ENCODE data around the gene SYT14.
"Not testable (repeated sequence)": the region's sequence is repeated elsewhere in the genome, so short reads cannot be mapped to it uniquely, and the experiment has no call there.

SYT14 gene

DNA sequence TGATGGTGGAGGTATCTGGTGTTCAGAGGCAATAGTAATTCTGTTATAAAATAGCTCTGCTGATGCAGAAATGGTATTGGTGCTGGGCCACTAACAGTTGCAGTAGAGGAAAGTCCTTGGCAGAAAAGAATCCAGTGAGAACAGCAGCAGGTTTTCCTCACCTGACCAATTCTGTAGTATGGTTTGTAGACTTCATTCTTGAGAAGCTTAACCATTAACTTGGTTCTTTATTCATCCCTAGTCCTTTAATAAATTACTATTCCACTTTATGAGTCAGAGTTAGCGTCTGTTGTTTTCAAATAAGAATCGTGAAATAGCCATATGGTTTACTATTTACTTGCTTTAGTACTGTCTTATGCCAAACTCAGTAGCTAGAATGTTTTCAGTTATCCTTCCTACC lies 166.1 kb downstream of the SYT14 start:
- H3K9me3 ChIP-seq (ENCODE audit: control insufficient read depth, low read length) = no peaks in the 10 kb centered on the region
- H3K27ac ChIP-seq (ENCODE audit: low read depth, low read length, severe bottlenecking) = no peak overlapping the region
- no peaks in the 10 kb centered on the region for H3K4me1 ChIP-seq (ENCODE audit: control insufficient read depth, insufficient read depth, low read length, poor library complexity, severe bottlenecking)
- WGBS, 2 experiments (ENCODE audit: insufficient coverage in 2 of 2) = 100% methylated on average over 2 of the region's 2 CpGs; no CpG with 5 or more reads in 1 of the 2 experiments
- H3K36me3 ChIP-seq (ENCODE audit: control insufficient read depth, insufficient read depth, low read length) = no peaks in the 10 kb centered on the region
- H3K4me3 ChIP-seq (ENCODE audit: extremely low read depth, insufficient read depth, low read length, poor library complexity, severe bottlenecking) = no peak overlapping the region

DNA sequence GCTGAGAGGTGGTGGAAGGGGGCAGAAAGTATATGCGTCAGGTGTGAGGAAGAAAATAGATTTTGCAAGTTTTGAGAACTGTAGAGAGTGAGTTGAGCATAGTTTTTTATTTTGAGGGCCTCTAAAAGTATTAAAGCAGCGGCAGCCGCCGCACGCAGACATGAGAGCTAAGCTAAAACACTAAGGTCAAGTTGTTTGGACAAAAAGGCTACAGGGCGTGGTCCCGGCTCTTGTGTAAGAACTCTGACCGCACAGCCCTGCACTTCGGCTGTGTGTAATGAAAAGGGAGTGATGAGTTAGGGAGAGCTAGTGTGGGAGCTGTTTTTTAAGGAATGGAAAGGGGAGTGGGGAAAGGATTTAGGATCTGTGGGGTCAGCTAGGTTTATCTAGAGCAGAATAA lies 174.9 kb downstream of the SYT14 start:
- H3K36me3 ChIP-seq (ENCODE audit: control insufficient read depth, insufficient read depth, low read length); H3K27ac ChIP-seq (ENCODE audit: low read depth, low read length, severe bottlenecking); H3K4me1 ChIP-seq (ENCODE audit: control insufficient read depth, insufficient read depth, low read length, poor library complexity, severe bottlenecking); H3K9me3 ChIP-seq (ENCODE audit: control insufficient read depth, low read length); H3K4me3 ChIP-seq (ENCODE audit: extremely low read depth, insufficient read depth, low read length, poor library complexity, severe bottlenecking): not testable (repeated sequence)
- 96 to 97% methylated on average over 5 of the region's 9 CpGs for WGBS, 2 experiments (ENCODE audit: insufficient coverage in 2 of 2)

DNA sequence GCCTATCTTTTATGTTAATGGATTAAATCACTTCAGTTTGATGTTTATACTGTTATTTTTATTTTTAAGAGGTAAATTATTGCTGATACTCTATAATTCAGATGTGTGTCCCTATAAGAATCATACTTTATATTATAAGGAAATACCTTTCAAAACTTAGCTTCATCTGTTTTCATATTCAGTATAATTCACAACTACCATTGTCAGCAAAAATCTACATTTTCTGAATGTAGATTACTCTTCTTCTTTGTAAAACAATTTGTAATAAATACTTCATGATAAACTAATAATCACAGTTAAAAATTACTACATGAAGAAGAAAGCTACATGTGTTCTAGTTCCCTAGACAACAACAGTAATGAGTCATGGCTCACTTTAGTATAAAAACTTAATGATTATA lies 179.2 kb downstream of the SYT14 start:
- H3K27ac ChIP-seq (ENCODE audit: low read depth, low read length, severe bottlenecking) = no peak overlapping the region
- no peak overlapping the region for H3K4me3 ChIP-seq (ENCODE audit: extremely low read depth, insufficient read depth, low read length, poor library complexity, severe bottlenecking)
- H3K9me3 ChIP-seq (ENCODE audit: control insufficient read depth, low read length) = no peaks in the 10 kb centered on the region
- no peaks in the 10 kb centered on the region for H3K4me1 ChIP-seq (ENCODE audit: control insufficient read depth, insufficient read depth, low read length, poor library complexity, severe bottlenecking)
- no peaks in the 10 kb centered on the region for H3K36me3 ChIP-seq (ENCODE audit: control insufficient read depth, insufficient read depth, low read length)

DNA sequence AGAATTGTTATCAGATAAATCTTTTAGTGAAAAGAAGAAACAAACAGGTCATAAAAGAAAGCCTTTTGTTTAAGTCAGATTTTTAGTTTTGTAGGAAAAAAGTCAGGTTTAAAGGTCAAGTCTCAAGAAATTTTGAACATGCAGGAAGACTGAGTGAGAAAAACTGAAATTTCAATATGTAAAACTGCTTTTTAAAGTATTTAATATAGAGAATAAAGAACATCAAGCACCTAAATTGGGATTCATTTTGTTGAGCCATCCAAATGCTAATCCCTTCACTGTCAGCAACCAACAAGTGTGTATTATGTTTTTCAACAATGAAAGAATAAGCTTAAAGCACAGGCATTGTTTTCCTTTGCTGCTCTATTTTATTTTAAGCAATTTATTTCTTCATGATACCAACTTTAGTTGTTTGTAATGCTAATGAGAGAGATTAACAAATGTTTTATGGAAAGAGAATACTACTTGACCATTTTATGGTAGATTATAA lies 179.7 kb downstream of the SYT14 start:
- H3K36me3 ChIP-seq (ENCODE audit: control insufficient read depth, insufficient read depth, low read length) = no peaks in the 10 kb centered on the region
- H3K4me3 ChIP-seq (ENCODE audit: extremely low read depth, insufficient read depth, low read length, poor library complexity, severe bottlenecking) = no peak overlapping the region
- H3K27ac ChIP-seq (ENCODE audit: low read depth, low read length, severe bottlenecking) = no peak overlapping the region
- H3K9me3 ChIP-seq (ENCODE audit: control insufficient read depth, low read length) = no peaks in the 10 kb centered on the region
- H3K4me1 ChIP-seq (ENCODE audit: control insufficient read depth, insufficient read depth, low read length, poor library complexity, severe bottlenecking) = no peaks in the 10 kb centered on the region

DNA sequence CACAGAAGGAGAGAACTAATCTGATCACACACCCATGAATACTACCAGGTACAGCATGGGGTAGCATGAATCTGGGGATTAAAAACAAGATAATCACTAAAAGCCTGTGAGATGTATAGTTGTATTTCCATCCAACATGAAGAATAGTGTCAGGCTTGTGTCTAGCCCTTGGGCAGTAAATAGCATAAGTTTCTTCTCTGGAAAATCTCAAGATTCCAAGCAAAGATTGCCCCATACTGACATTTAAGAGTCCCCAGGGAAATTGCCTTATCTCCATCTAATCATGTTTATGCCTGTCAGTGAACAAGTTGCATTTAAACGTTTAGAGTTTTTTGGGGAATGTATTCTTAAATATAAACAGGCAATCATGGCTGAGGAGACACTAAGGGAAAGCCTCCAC lies 185.4 kb downstream of the SYT14 start:
- Histone ChIP-seq H3K9me3 (ENCODE audit: control insufficient read depth, low read length) (no peaks in the 10 kb centered on the region), H3K4me3 (ENCODE audit: extremely low read depth, insufficient read depth, low read length, poor library complexity, severe bottlenecking) (no peak overlapping the region), H3K27ac (ENCODE audit: low read depth, low read length, severe bottlenecking) (no peak overlapping the region), H3K36me3 (ENCODE audit: control insufficient read depth, insufficient read depth, low read length) (no peaks in the 10 kb centered on the region), H3K4me1 (ENCODE audit: control insufficient read depth, insufficient read depth, low read length, poor library complexity, severe bottlenecking) (no peaks in the 10 kb centered on the region)
- no CpG with 5 or more reads among the region's 1 CpG for WGBS, 2 experiments (ENCODE audit: insufficient coverage in 2 of 2)

DNA sequence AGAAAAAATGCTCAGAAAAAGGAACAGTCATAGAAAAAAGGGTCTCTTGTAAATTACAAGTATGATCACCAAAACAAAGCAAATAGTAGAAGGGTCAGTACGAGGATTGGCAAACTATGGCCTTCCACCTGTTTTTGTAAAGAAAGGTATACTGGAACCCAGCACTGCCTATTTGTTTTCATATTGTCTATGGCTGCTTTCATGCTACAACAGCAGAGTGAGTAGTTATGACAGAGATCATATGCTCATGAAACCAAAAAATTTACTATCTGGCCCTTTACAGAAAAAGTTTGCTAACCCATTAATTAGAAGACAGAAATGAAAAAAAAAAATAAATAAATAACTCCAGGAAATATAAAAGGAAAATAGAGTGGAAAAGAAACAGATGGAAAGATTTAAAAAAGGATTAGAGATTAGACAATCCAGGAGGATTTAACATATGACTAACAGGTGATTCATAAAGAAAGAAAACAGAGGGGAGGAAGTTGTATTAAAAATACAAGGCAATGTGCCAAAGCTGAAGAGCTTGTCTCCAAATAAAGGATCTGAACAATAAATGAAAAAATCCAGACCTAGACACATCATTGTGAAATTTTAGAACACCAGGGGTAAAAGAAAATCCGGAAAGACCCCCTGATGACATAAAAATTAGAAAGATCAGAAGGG lies 186.0 kb downstream of the SYT14 start:
- H3K27ac ChIP-seq (ENCODE audit: low read depth, low read length, severe bottlenecking) = no peak overlapping the region
- WGBS, 2 experiments (ENCODE audit: insufficient coverage in 2 of 2) = 80% methylated on average over 1 of the region's 2 CpGs
- H3K36me3 ChIP-seq (ENCODE audit: control insufficient read depth, insufficient read depth, low read length) = no peaks in the 10 kb centered on the region
- H3K4me3 ChIP-seq (ENCODE audit: extremely low read depth, insufficient read depth, low read length, poor library complexity, severe bottlenecking) = no peak overlapping the region
- no peaks in the 10 kb centered on the region for H3K4me1 ChIP-seq (ENCODE audit: control insufficient read depth, insufficient read depth, low read length, poor library complexity, severe bottlenecking)
- no peaks in the 10 kb centered on the region for H3K9me3 ChIP-seq (ENCODE audit: control insufficient read depth, low read length)

DNA sequence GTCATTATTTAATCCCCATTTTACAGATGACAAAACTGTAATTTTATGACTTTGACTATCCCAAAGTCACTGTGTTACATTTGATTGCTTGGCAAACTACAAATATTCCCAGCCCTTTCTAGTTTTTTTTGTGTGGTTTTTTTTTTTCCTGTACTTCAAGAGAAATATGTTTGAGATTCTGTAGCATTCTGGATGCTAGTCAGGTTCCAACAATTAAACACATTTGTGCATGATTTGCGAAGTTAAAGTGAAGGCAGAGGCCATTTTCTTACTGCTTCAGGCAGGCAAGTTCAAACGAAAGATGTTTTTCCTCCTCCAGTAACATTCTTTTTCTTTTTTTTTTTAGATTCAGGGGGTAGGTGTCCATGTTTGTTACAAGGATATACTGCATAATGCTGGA lies 186.7 kb downstream of the SYT14 start:
- Histone ChIP-seq H3K27ac (ENCODE audit: low read depth, low read length, severe bottlenecking) (no peak overlapping the region), H3K36me3 (ENCODE audit: control insufficient read depth, insufficient read depth, low read length) (no peaks in the 10 kb centered on the region), H3K4me1 (ENCODE audit: control insufficient read depth, insufficient read depth, low read length, poor library complexity, severe bottlenecking) (no peaks in the 10 kb centered on the region), H3K9me3 (ENCODE audit: control insufficient read depth, low read length) (no peaks in the 10 kb centered on the region), H3K4me3 (ENCODE audit: extremely low read depth, insufficient read depth, low read length, poor library complexity, severe bottlenecking) (no peak overlapping the region)
- WGBS, 2 experiments (ENCODE audit: insufficient coverage in 2 of 2) = 78% methylated on average over 1 of the region's 2 CpGs; no CpG with 5 or more reads in 1 of the 2 experiments

DNA sequence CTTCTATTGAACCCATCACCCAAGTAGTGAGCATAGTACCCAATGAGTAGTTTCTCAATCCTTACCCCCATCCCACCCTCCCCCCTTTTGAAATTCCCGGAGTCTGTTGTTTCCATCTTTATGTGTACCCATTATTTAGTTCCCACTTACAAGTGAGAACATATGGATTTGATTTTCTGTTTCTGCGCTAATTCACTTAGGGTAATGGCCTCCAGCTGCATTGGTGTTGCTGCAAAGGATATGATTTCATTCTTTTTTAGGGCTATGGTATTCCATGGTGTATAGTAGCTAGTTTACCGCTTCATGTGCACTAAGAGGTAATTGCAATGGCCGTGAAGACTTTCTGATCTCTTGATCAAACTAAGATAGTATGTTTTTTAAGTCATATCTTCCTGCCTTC lies 187.1 kb downstream of the SYT14 start:
- no peaks in the 10 kb centered on the region for H3K4me1 ChIP-seq (ENCODE audit: control insufficient read depth, insufficient read depth, low read length, poor library complexity, severe bottlenecking)
- H3K4me3 ChIP-seq (ENCODE audit: extremely low read depth, insufficient read depth, low read length, poor library complexity, severe bottlenecking) = no peak overlapping the region
- no peaks in the 10 kb centered on the region for H3K36me3 ChIP-seq (ENCODE audit: control insufficient read depth, insufficient read depth, low read length)
- H3K9me3 ChIP-seq (ENCODE audit: control insufficient read depth, low read length) = no peaks in the 10 kb centered on the region
- 90% methylated on average over 2 of the region's 4 CpGs; no CpG with 5 or more reads in 1 of the 2 experiments for WGBS, 2 experiments (ENCODE audit: insufficient coverage in 2 of 2)
- no peak overlapping the region for H3K27ac ChIP-seq (ENCODE audit: low read depth, low read length, severe bottlenecking)

DNA sequence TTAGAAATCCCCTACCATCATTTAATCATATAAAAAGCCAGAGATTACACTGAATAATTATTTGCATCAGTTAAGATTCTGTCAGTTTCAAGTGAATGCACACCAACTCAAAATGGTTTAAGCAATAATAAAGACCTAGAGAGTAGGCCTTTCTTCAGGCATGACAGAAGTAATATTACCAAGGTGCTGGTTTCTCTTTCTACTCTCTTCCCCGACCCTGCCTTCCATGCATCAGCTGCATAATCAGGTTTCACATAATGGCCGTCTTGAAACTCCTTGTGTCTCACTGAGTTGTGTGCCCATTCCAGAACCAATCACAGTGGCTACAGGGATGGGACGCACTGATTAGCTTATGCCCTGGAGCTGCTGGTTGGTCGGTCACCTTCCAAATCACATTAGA lies 191.1 kb downstream of the SYT14 start:
- WGBS, 2 experiments (ENCODE audit: insufficient coverage in 2 of 2) = 86 to 95% methylated on average over 1 to 3 of the region's 4 CpGs
- no peak overlapping the region for H3K4me3 ChIP-seq (ENCODE audit: extremely low read depth, insufficient read depth, low read length, poor library complexity, severe bottlenecking)
- H3K9me3 ChIP-seq (ENCODE audit: control insufficient read depth, low read length) = no peaks in the 10 kb centered on the region

DNA sequence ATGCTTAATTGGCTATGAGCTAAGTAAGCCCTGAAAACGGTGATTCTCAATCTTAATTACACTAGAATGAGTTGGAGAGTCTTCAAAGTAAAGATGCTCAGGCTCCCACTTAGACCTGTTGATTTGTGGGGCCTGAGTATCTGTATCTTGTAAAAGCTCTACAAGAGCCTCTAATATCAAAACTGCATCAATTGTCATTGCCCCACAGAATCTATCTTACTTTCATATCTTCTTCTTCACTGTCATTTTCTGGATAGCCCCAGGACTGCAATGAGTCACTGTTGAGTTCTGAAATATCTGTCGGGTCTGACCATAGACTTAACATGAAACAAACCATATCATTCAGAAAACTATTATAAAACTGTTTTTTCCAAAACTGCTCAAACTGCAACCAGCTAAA lies 191.7 kb downstream of the SYT14 start:
- H3K36me3 ChIP-seq (ENCODE audit: control insufficient read depth, insufficient read depth, low read length) = no peaks in the 10 kb centered on the region
- H3K27ac ChIP-seq (ENCODE audit: low read depth, low read length, severe bottlenecking) = no peak overlapping the region
- H3K4me3 ChIP-seq (ENCODE audit: extremely low read depth, insufficient read depth, low read length, poor library complexity, severe bottlenecking) = no peak overlapping the region
- H3K9me3 ChIP-seq (ENCODE audit: control insufficient read depth, low read length) = no peaks in the 10 kb centered on the region
- no peaks in the 10 kb centered on the region for H3K4me1 ChIP-seq (ENCODE audit: control insufficient read depth, insufficient read depth, low read length, poor library complexity, severe bottlenecking)
- WGBS, 2 experiments (ENCODE audit: insufficient coverage in 2 of 2) = 80 to 90% methylated on average over 1 to 2 of the region's 2 CpGs

More for the DNA sequence above, 191.1 kb downstream of the SYT14 start:
- Histone ChIP-seq H3K4me1 (ENCODE audit: control insufficient read depth, insufficient read depth, low read length, poor library complexity, severe bottlenecking) (no peaks in the 10 kb centered on the region), H3K36me3 (ENCODE audit: control insufficient read depth, insufficient read depth, low read length) (no peaks in the 10 kb centered on the region), H3K27ac (ENCODE audit: low read depth, low read length, severe bottlenecking) (no peak overlapping the region)

DNA sequence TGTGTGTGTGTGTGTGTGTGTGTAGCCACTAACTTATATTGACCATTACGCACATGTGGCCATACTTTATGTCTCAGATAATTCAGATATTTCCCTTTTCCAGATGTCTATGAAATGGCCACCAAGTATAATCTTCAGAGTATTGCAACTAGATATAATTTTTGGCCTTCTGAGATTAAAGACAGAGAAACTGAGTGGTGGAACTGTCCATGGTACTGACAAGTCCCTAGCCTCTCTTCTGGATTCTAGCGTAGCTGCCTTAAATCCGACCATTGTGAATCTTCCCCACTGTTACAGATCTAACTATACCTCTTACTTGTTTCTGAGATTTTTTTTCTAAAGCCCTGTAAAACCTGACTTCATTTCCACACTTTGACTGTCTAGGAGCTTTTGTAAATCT lies 194.6 kb downstream of the SYT14 start:
- Histone ChIP-seq H3K4me3 (ENCODE audit: extremely low read depth, insufficient read depth, low read length, poor library complexity, severe bottlenecking) (no peak overlapping the region), H3K27ac (ENCODE audit: low read depth, low read length, severe bottlenecking) (no peak overlapping the region), H3K36me3 (ENCODE audit: control insufficient read depth, insufficient read depth, low read length) (no peaks in the 10 kb centered on the region), H3K4me1 (ENCODE audit: control insufficient read depth, insufficient read depth, low read length, poor library complexity, severe bottlenecking) (no peaks in the 10 kb centered on the region), H3K9me3 (ENCODE audit: control insufficient read depth, low read length) (no peaks in the 10 kb centered on the region)
- WGBS, 2 experiments (ENCODE audit: insufficient coverage in 2 of 2) = 55% methylated on average over 2 of the region's 3 CpGs; no CpG with 5 or more reads in 1 of the 2 experiments

Measured in mesodermal cell (in vitro differentiated cells).